CD14-positive monocyte (primary cell): Measurements from ENCODE around the gene EXOC4. TPM values are rescaled to one million over a fixed set of nuclear protein-coding genes. Genes with fewer than 3 reads are reported as not detected.

Experiments used
- DNase-seq, 3 donors: peaks; one replicate each; pipeline ENCODE4 v3.0.0-alpha.2; 2011 to 2022
- H2AFZ ChIP-seq: 2 replicates; pipeline ENCODE4 v1.6.0; 2012; ENCODE audit warnings: mild to moderate bottlenecking, low read depth, low read length, inconsistent platforms; ENCODE audit not compliant: insufficient read depth, poor library complexity, severe bottlenecking
- H3K27ac ChIP-seq, 2 donors: 1 replicate in 1 of 2; 2 replicates in 1 of 2; pipeline ENCODE4 v1.5.1; 2012 to 2013; ENCODE audit warnings: low read length in 2 of 2, control low read depth in 1 of 2, inconsistent platforms in 1 of 2, low read depth in 1 of 2, mild to moderate bottlenecking in 1 of 2
- H3K27me3 ChIP-seq, 2 donors: one replicate each; pipeline versions ENCODE4 v1.6.0 to v1.6.1; 2011 to 2013; ENCODE audit warnings: low read length in 2 of 2; ENCODE audit not compliant: control insufficient read depth in 2 of 2, insufficient read depth in 2 of 2
- H3K36me3 ChIP-seq, 2 donors: replicated peaks in 1 of 2; 1 replicate in 1 of 2; 2 replicates in 1 of 2; pipeline versions ENCODE4 v1.5.1 to v1.6.1; 2012 to 2013; ENCODE audit warnings: low read length in 2 of 2, control low read depth in 1 of 2, inconsistent platforms in 1 of 2, mild to moderate bottlenecking in 1 of 2; ENCODE audit not compliant: insufficient read depth in 2 of 2, control insufficient read depth in 1 of 2
- H3K4me1 ChIP-seq, 2 donors: 1 replicate in 1 of 2; 2 replicates in 1 of 2; pipeline versions ENCODE4 v1.5.1 to v1.6.1; 2012 to 2013; ENCODE audit warnings: low read length in 2 of 2, control low read depth in 1 of 2, inconsistent platforms in 1 of 2, mild to moderate bottlenecking in 1 of 2, moderate library complexity in 1 of 2; ENCODE audit not compliant: insufficient read depth in 2 of 2, control insufficient read depth in 1 of 2
- H3K4me2 ChIP-seq: replicated peaks from 2 replicates; pipeline ENCODE3; 2012; ENCODE audit warnings: low read length, moderate library complexity, mild to moderate bottlenecking; ENCODE audit not compliant: poor library complexity, severe bottlenecking; ENCODE audit errors: extremely low read depth
- H3K4me3 ChIP-seq, 3 experiments: fragments of 200-600 bp in 1 of 3; sonication (generic) in 1 of 3; replicated peaks in 1 of 3; 1 replicate in 2 of 3; 2 replicates in 1 of 3; pipeline ENCODE4 v1.5.1; 2011 to 2013; ENCODE audit warnings: low read length in 3 of 3, mild to moderate bottlenecking in 3 of 3, control low read depth in 2 of 3, low read depth in 2 of 3, inconsistent platforms in 1 of 3, moderate library complexity in 1 of 3
- H3K79me2 ChIP-seq: 2 replicates; pipeline ENCODE4 v1.6.0; 2012; ENCODE audit warnings: mild to moderate bottlenecking, control low read depth, inconsistent platforms, low read length, moderate library complexity; ENCODE audit not compliant: insufficient read depth
- H3K9ac ChIP-seq: 2 replicates; pipeline ENCODE4 v1.6.0; 2017; ENCODE audit warnings: low read length, mild to moderate bottlenecking; ENCODE audit not compliant: insufficient read depth, poor library complexity, severe bottlenecking
- H3K9me3 ChIP-seq, 2 donors: replicated peaks in 1 of 2; 1 replicate in 1 of 2; 2 replicates in 1 of 2; pipeline versions ENCODE4 v1.5.1 to v1.6.1; 2012 to 2013; ENCODE audit warnings: low read length in 2 of 2, control low read depth in 1 of 2; ENCODE audit not compliant: control insufficient read depth in 1 of 2, insufficient read depth in 1 of 2
- H4K20me1 ChIP-seq: 2 replicates; pipeline ENCODE4 v1.6.0; 2012; ENCODE audit warnings: mild to moderate bottlenecking, low read length, control low read depth, moderate library complexity; ENCODE audit not compliant: insufficient read depth
- H3K27ac Mint-ChIP-seq, 7 donors: one replicate each; pipeline ENCODE4 v1.8.0; 2020; ENCODE audit warnings: mild to moderate bottlenecking in 7 of 7, mixed read lengths in 7 of 7, moderate library complexity in 6 of 7, inconsistent platforms in 2 of 7
- H3K27me3 Mint-ChIP-seq, 3 donors: one replicate each; pipeline ENCODE4 v1.8.0; 2021 to 2022; ENCODE audit warnings: low read depth in 3 of 3, mild to moderate bottlenecking in 3 of 3, mixed read lengths in 3 of 3, moderate library complexity in 3 of 3, inconsistent platforms in 1 of 3
- H3K36me3 Mint-ChIP-seq, 2 donors: one replicate each; pipeline ENCODE4 v1.8.0; 2020; ENCODE audit warnings: mixed read lengths in 2 of 2, inconsistent platforms in 1 of 2, mild to moderate bottlenecking in 1 of 2
- H3K4me1 Mint-ChIP-seq: one replicate; pipeline ENCODE4 v1.8.0; 2020; ENCODE audit warnings: mild to moderate bottlenecking, mixed read lengths
- H3K4me3 Mint-ChIP-seq, 2 donors: one replicate each; pipeline ENCODE4 v1.8.0; 2020; ENCODE audit warnings: mild to moderate bottlenecking in 2 of 2, mixed read lengths in 2 of 2, moderate library complexity in 1 of 2
- H3K9me3 Mint-ChIP-seq, 7 donors: one replicate each; pipeline ENCODE4 v1.8.0; 2020 to 2022; ENCODE audit warnings: mixed read lengths in 7 of 7, mild to moderate bottlenecking in 6 of 7, moderate library complexity in 6 of 7, inconsistent platforms in 2 of 7
- intact Hi-C, 2 donors: fragments of 100-400 bp; cut with micrococcal nuclease; formaldehyde crosslinking; loops; one replicate each; pipeline versions ENCODE4 v1.15.0 to v1.15.1; 2023
- polyA plus RNA-seq, 3 donors: library from polyadenylated mRNA; depleted of rRNA in 1 of 3; unstranded in 2 of 3; stranded (reverse) in 1 of 3; fragments of 300-500 nt in 2 of 3; fragments of >200 nt in 1 of 3; fragmentation: Illumina TruSeq in 2 of 3; gene quantifications; 1 replicate in 2 of 3; 2 replicates in 1 of 3; pipeline ENCODE4 v1.2.3, GENCODE V29; 2012 to 2021
- TF ChIP-seq, protein P1 (sequence below): fragments of 200-600 bp; IDR thresholded peaks from one replicate; pipeline ENCODE4 v1.8.0; 2022; ENCODE audit warnings: antibody characterized with exemption, mild to moderate bottlenecking

EXOC4 gene
- polyA plus RNA-seq, 3 donors = 20.6 to 22.3 (median 22.3) TPM

DNA sequence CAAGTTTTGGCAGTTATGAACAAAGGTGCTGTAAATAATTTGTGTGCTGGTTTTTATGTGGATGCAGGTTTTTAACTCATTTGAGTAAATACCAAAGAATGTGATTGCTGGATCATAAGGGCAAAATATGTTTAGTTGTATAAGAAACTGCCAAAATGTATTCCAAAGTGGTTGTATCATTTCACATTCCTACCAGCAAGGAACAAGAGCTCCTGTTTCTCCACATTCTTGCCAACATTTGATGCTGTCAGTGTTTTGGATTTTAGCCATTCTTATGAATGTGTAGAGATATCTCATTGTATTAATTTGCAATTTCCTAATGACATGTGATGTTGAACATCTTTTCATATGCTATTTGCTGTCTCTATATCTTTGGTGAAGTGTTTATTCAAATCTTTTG, 666.9 kb downstream of the EXOC4 start:
- Histone ChIP-seq H3K9ac (no peak overlapping the region), H3K9me3 (peaks cover 5 to 11% of the 10 kb centered on the region in 2 donors), H3K4me1 (no peaks in the 10 kb centered on the region), H3K4me3 (no peak overlapping the region), H3K27me3 (no peaks in the 10 kb centered on the region), H3K36me3 (peaks cover 2 to 29% of the 10 kb centered on the region in 2 donors), H3K4me2 (no peak overlapping the region), H3K79me2 (no peaks in the 10 kb centered on the region), H2AFZ (no peak overlapping the region), H3K27ac (no peak overlapping the region), H4K20me1 (no peaks in the 10 kb centered on the region)
- H3K4me1 Mint-ChIP-seq = no peaks in the 10 kb centered on the region
- DNase-seq = no peak
- H3K9me3 Mint-ChIP-seq = peaks cover 7 to 21% (median 16%) of the 10 kb centered on the region in 7 donors
- H3K27ac Mint-ChIP-seq = no peak overlapping the region
- no peaks in the 10 kb centered on the region for H3K27me3 Mint-ChIP-seq
- TF ChIP-seq, protein P1, sequence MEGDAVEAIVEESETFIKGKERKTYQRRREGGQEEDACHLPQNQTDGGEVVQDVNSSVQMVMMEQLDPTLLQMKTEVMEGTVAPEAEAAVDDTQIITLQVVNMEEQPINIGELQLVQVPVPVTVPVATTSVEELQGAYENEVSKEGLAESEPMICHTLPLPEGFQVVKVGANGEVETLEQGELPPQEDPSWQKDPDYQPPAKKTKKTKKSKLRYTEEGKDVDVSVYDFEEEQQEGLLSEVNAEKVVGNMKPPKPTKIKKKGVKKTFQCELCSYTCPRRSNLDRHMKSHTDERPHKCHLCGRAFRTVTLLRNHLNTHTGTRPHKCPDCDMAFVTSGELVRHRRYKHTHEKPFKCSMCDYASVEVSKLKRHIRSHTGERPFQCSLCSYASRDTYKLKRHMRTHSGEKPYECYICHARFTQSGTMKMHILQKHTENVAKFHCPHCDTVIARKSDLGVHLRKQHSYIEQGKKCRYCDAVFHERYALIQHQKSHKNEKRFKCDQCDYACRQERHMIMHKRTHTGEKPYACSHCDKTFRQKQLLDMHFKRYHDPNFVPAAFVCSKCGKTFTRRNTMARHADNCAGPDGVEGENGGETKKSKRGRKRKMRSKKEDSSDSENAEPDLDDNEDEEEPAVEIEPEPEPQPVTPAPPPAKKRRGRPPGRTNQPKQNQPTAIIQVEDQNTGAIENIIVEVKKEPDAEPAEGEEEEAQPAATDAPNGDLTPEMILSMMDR = no peak
- peaks cover 20 to 35% of the 10 kb centered on the region in 2 donors for H3K36me3 Mint-ChIP-seq
- intact Hi-C loops = no loop called here
- H3K4me3 Mint-ChIP-seq = no peak overlapping the region

DNA sequence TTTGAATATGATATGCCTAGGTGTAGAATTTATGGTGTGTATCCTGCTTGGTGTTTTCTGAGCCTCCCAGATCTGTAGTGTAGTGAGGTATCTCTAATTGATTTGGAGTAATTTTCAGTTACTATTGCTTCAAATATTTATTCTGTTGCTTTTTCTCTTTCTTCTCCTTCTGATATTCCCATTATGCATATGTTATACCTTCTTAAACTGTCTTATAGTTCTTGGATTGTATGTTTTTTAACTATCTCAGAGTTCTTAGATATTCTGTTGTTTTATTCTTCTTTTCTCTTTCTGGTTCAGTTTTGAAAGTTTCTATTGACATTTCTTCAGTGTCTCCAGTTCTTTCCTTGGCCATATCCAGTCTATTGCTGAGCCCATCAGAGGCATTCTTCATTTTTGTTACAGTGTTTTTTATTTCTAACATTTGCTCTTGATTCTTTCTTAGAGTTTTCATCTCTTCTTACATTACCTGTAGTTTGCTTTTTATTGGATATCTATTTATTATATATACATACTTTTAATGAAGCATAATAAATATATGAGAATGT, 668.8 kb downstream of the EXOC4 start:
- H3K4me3 Mint-ChIP-seq = no peak overlapping the region
- intact Hi-C loops = no loop called here
- TF ChIP-seq, protein P1 = no peak
- no peak overlapping the region for H3K27ac ChIP-seq
- peaks cover 5 to 11% of the 10 kb centered on the region in 2 donors for H3K9me3 ChIP-seq
- H3K4me1 ChIP-seq = no peaks in the 10 kb centered on the region
- no peaks in the 10 kb centered on the region for H3K27me3 ChIP-seq
- H2AFZ ChIP-seq = no peak overlapping the region
- H3K27me3 Mint-ChIP-seq = no peaks in the 10 kb centered on the region
- no peaks in the 10 kb centered on the region for H3K79me2 ChIP-seq
- DNase-seq = no peak
- no peaks in the 10 kb centered on the region for H4K20me1 ChIP-seq
- H3K27ac Mint-ChIP-seq = no peak overlapping the region
- peaks cover 7 to 21% (median 16%) of the 10 kb centered on the region in 7 donors for H3K9me3 Mint-ChIP-seq
- no peaks in the 10 kb centered on the region for H3K4me1 Mint-ChIP-seq
- H3K4me2 ChIP-seq = no peak overlapping the region
- no peak overlapping the region for H3K4me3 ChIP-seq
- peaks cover 20 to 35% of the 10 kb centered on the region in 2 donors for H3K36me3 Mint-ChIP-seq
- no peak overlapping the region for H3K9ac ChIP-seq
- H3K36me3 ChIP-seq = peaks cover 2 to 29% of the 10 kb centered on the region in 2 donors
